NCI-H1436 (cell line): ENCODE results near the gene TYW5.

Source experiments
- DNase-seq: peaks from one replicate; lab custom pipeline; 2025; lab: John Stamatoyannopoulos, UW

Gene TYW5, protein sequence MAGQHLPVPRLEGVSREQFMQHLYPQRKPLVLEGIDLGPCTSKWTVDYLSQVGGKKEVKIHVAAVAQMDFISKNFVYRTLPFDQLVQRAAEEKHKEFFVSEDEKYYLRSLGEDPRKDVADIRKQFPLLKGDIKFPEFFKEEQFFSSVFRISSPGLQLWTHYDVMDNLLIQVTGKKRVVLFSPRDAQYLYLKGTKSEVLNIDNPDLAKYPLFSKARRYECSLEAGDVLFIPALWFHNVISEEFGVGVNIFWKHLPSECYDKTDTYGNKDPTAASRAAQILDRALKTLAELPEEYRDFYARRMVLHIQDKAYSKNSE

DNA sequence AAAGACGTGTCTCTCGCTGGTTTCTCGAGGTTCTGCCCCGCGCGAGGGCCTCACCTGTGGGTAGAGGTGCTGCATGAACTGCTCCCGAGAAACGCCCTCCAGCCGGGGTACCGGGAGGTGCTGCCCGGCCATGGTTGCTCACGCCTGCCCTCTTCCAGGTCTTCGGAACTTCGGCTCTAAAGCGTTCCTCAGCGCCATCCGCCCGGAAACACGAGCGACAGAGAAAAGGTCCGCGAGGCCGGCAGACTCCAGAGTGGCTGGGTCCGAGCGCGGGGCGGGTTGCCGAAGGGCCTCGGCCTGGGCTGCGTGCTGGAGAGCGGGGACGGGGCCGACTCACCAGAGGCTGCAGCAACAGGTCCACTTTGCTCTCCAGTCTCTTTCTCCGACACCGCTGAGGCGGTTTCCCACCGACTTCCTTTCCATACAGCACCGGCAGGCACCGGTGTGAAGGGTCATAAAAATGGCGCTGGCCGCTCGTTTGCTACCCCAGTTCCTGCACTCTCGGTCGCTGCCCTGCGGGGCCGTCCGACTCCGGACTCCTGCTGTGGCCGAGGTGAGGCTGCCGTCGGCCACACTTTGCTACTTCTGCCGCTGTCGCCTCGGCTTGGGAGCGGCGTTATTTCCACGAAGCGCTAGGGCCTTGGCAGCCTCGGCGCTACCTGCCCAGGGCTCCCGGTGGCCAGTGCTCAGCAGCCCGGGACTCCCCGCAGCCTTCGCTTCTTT, at the start of gene TYW5, which contains the start of gene MAIP1:
TSS of gene TYW5 (minus strand) at position 153 of the 723 bp plus-strand sequence. CDS start at position 132, 21 bp downstream.
TSS of gene MAIP1 (plus strand) at position 244 of the 723 bp plus-strand sequence. CDS start at position 461, 217 bp downstream.
- peak; percentile 71 for DNase-seq

DNA sequence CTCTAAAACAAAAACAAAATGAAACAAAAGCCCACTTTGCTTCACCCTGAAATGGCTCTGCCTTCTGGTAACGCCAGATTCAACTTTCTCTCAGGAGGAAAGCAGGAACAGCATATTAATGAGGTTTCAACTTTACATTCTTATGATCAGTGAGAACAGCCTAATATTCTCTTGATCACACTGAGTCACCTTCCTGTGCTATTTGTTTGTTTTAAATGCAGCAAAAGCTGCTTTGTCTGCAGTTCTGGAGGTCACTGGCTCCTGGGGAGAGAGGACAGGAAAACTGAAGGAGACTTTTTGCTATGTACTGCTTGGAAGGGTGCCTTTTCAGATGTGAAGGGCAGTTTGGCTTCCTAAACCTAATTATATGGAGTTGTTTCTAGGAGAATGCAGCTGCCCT, 48.2 kb upstream of the TYW5 start:
- DNase-seq, result no peak

DNA sequence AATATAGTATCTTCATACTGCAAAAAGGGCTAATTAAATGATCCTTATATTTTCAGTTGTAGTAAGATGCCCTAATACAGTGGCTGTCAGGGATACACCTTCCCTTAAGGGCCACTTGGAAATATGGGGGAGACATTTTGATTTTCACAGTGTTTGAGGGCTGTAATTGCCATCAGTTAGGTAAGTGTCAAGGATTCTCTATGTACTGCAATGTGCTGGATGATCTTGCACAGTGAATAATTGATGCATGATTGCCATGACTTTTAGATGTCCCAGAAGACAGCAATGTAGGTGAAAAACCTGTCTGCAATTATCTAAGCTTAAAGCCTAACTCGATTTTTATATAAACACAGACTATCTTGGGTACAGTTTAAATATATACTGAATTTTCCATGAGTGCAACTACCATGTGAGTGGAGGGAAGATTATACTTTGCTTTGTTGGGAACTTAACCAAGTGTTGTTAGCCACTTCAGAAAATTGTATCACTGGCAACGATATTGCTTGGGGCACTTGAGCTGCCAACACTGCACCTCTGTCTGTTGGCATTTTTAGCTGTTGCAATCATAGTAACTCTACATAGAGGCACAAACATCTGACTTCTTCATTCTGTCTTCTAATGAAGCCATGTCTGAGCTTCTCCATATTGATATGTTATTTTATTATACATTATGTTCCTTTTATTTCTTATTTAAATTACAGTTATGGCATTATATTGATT, 45.3 kb upstream of the TYW5 start:
- DNase-seq, result no peak

DNA sequence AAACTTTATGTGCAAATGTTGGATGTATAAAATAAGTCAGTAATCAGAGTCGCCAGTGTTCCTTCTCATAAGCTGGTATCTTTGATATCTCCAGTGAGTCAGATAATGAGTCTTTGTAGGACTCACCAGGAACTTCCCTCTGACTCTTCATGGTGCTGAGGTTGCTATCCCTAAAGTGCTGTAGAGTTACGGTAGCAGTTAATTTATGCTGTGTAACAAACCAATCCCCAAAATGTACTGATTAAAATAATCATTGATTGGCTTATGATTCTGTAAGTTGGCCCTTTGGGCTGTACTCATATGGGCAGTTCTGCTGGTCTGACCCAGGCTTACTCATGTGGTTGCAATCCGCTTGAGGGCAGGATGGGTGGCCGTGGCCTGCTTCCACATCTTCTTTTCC, 43.9 kb upstream of the TYW5 start:
- no peak for DNase-seq

DNA sequence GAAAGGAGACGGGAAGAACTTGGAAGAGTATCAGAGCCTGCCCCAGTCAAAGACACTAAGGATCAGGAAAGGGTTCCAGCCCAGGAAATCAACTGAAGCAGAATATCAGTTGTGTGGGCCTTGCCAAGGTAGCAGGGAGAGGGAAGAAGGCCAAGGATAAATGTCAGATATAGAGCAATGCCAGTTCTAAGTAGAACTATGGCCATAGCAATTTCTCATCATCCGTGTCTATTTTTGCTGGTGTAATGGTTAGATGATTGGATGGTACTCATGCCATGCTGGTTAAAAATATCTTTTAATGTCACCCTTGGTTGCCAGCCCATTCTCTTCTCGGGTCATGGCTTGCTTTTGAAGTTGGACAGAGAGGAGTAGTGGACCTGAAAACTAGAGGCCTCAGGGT, 42.0 kb upstream of the TYW5 start:
- no peak for DNase-seq

DNA sequence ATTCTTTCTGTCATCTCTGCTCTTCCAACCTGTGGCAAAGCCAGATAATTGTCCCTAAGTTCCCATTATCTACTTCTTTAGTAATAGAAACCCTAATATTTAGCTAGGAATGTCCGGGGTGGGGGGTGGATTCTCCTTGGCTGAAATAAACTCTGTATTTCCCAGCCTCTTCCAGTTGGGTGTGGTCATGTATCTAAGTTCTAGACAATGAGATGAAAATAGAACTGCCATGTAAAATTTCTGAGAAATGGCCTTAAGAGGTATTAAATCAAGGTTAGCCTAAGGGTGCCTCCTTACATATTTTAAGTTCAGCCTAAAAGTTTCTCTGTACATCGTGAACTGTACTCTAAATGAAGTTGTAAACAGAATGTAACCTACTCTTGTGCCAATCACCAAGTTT, 39.6 kb upstream of the TYW5 start:
- DNase-seq, result no peak

DNA sequence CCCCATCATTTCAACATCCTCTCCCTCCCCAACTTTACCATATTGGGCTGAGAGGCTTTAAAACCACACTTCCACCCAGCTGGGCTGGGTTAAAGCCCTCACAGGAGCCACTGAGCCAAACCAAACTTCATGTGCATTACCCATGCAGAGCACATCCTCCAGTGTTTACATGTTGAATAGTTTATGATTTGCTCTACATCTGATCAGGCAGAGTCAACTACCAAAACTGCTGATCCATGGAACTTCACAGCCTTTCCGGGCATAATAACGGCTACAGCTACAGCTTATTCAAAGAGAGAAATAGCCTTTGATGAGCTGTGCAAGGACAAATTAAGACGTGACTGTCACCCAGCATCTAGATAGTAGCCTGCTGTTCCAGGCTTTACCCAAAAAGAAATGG, 39.1 kb upstream of the TYW5 start:
- DNase-seq, result no peak

DNA sequence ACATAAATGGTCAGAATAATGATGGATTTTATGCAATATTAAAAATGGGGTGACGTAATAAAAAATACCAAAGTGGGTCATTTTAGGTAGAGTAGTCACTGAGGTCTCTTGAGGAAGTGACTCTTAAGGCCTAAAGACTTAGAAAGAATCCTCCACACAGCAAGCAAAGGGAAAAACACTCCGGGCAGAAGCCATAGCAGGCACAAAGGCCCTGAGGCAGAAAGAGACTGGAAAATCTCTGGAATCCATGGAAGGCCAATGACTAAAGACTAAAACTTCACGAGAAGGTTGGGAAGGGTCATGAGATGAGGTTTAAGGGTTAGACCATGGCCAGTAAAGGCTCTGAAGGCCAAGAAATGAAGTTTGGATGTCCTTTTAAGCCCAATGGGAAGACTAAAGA, 37.0 kb upstream of the TYW5 start:
- no peak for DNase-seq

DNA sequence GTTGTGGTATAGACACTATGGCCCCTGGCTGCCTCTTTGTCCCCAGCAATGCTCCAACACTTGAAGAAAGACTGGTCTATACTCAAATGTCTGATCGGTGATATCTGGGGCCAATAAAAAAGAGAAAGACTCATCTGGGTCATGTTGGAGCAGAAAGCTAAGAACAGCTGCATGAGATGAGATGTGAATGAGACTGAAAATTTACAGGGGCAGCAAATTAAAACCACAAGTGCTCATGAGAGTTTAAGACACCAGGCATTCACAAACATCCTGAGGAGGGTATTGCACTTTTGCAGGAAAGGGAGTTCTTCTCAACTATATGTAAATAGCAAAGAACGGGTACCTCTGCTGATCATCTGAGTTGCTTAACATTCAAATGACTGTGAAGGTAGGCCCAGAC, 36.4 kb upstream of the TYW5 start:
- no peak for DNase-seq

DNA sequence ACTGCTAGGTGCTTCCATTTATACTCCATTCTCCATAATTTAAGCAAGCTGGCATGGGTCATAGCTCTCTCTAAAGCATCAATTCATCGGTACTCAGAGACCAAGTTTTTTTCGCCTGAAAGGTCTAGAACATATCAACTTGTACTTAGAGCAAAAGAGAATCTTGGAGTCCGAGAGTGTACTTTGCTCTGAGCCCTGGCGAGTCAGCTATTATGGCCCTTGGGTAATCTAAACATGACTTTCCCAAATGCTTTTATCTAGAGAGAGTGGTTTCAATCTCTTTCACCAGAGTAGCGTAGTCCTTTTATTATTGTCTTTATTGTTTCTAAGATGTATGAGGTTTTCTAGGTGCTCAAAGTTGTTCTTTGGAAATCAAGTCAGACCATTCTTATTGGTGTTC, 34.5 kb upstream of the TYW5 start:
- no peak for DNase-seq

DNA sequence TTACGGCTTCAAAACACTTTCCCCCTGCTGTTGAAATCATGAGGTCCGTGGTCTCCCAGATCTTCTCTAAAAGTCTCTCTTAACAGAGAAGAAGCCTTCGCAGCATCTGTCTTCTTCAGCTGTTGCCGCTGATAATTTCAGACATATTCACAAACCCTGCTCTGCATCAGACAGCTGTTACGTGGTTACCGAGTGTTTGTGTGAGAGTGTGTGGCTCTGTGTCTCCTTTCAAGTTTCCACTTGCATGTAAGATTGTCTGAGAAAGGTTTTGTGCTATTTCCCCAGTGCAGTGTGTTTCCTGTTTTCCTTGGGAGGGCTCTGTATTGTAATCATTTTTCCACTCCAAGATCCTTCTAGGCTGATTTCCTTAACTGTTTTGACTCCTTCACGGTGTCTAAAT, 32.9 kb upstream of the TYW5 start:
- DNase-seq, result no peak

DNA sequence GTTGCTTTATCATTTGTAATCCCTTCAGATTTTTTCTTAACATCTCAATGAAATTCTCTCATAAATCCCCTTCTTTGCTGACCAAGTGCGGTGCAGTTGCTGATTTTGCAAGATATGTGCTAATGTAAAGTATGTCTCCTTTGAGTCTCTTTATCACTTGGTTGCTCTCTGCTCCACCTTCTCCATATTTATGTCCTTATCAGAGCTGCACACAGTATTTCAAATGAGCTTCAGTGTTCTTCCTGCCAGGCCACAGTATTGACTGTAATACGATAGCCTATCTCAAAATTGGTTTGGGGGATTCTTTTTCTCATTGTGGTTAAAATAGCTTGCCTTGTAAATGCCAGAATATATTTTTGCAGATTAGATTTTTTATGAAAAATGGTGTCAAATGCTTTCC, 32.3 kb upstream of the TYW5 start:
- DNase-seq, result no peak

DNA sequence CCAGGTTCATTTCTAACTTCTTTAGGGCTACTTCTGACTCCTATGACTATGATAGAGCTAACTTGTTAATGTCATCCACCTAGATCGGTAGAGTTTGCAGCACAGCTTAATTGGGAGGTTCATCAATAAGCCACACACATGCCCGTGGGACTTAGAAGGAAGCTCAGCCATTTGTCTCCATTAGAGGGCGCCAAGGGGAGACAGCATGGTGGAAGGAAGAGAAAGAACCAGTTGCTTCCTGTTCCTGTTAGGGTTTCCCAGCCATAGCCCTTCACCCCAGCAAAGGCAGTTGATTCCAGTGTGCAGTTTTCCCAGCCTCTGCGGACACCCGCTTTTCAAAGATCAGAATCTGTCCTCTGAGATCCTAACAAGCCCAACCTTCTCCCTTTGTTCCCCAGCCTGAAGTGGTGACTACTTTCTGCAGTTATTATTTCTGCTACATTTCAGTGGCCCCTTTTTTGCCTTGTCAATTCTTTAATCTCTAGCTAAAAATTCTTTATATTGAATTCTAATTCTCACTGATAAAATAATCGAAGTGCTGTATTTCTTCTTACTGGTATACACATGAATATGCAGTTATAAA, 30.4 kb upstream of the TYW5 start:
- DNase-seq, result peak; percentile 51

DNA sequence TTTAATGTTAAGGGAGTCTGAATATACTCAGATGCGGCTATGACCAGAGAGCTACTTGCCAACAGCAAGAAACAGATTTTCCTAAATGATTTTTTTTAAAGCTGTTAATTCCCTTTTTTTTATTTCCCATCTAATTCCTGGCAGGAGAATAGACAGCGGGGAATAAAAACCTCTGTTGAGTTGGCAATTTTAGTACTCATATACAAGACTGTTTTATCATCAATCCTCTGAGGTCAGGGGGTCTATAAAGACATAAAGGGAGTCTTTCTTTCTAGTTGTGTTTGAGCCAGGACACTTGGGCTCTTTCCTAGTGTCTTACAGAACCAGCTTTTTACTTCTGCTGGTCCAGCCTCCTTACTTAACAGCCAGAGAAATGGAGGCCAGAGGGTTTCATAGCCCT, 29.5 kb upstream of the TYW5 start:
- no peak for DNase-seq

DNA sequence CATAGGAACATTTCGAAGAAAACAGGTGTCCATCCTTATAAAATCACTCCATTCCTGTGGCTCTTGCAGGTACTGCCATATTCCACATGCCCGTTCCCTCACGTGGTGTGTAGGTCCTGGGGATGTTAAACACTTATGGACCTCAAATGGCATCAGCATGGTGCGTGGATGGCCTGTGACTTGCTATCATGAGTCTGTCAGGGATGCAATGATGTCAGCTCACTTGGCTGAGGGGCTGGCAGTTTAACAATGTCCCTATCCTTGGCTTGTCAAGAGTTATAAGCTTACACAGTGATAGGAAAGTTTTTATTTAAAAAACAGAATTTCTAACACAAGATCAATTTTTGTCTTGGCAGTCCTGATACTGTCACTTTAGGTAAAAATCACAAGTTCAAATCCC, 28.9 kb upstream of the TYW5 start:
- no peak for DNase-seq

DNA sequence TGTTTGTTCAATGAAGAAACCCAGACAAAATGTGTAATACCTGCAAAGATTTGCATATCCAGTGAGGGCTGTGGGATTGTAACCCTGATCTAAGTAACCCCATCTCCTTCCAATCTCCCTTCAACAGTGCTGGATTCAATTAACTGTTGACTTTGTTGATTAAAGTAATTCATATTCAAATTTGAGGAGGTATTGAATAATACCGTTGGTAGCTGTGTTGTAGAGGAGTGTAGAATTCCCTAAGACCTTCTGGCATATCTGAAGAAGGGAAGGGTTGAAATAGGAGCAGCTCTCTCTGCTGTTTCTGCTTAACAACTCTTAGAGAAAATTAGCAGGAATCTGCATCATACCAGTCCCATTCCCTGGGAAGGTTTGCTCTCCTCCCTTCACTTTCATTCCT, 28.2 kb upstream of the TYW5 start:
- no peak for DNase-seq

DNA sequence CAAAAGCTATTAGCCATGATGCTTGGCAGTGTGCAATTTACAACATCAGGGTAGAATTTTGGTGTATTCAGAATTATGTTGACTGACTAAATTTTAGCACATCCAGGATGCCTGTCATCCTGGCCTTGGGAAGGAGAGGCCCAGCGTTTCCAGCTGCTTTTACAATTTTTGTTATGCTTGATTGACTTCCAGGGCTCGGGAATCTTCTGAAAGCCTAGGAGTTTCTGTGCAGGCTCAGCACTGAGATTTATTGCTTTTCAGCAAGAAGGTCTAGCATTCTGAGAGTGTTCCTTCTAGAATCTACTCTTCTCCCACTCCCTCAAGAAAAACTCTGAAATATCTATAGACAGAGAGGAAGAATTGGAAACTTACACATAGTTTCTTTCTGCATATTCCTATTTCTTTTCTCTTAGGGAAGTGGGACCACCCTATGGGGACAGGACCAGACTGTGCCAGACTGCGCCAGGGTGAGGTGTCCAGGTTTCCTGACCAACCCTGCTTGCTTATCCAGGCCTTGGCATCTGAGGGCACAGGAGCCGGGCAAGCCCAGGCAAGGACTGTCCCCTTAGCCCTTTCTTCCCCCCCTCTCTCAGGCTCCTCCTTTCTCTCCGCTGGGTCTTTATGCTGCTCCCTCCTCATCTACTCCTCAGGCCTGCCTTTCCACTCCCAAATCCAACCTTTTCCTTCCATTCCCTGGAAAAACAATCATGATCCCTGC, 27.0 kb upstream of the TYW5 start:
- DNase-seq, result no peak

DNA sequence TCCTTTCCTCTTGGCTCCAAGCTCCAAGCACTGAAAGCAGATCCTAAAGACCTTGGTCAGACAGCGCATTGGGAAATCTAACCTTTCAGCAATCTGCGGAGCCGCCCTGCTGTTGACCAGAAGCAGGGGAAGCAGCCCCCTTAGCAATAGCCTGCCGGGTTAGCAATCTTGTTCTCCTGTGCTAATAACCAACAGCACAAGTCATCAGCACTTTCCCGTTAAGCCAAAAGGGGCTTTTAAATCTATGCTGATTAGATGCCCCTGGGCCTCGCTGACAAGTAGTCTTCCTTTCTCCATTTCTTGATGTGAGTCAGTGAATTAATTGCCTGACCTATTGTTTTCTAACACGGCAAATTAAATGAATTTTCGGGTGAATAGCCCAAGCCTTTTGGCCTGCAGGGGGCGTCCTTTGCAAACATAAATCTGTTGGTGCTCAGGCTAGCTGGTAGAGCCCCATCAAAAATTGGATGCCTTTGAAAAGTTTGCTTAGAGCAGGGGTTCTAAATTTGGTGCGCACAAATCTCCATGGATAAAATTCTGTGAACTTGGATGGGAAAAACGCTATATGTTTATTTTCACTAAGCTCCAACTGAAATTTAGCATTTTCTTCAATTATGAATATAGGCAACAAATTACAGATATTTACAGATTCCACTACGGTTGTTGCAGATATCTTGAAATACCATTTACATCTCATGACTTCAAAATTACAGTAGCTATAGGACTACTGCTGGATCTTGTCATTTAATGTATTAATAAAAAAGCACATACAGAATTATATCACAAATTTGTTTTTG, 24.7 kb upstream of the TYW5 start:
- peak; percentile 64 for DNase-seq

DNA sequence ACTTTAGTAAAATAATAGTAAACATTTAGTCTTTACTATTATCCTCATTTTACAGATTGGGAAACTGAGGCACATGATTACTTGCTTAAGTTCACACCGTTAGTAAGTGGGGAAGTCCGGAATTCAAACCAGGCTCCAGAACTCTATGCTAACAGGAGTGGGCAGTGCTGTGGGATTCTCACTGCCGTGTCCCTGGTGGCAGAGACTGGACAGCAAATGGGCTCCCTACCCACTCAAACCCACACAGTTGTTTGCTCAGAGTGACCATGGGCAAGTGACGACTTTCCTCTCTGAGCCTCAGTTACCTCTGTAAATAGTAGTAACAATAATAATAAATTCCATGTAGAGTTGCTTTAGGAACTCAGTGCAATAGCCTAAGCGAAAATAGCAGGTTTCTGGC, 24.1 kb upstream of the TYW5 start:
- DNase-seq, result no peak

DNA sequence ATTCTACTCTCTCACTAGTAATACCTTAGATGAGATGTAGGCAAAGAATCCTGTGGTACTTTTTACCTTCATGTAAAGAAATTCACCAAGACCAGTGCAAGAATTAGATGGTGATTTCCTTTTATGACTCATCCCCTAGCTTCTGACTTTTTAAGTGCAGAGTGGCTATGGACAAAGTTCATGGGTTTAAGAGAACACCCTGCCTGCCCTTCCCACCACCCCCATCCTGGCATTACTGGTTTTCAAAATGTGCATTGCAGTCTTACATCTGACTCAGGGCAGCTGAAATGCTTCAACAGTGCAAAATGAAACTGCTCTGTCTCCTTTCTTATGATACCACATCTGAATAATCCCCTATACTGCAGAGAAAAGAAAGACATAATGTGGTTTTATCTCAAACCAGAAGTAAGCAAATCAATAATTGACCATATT, 22.7 kb upstream of the TYW5 start:
- no peak for DNase-seq

DNA sequence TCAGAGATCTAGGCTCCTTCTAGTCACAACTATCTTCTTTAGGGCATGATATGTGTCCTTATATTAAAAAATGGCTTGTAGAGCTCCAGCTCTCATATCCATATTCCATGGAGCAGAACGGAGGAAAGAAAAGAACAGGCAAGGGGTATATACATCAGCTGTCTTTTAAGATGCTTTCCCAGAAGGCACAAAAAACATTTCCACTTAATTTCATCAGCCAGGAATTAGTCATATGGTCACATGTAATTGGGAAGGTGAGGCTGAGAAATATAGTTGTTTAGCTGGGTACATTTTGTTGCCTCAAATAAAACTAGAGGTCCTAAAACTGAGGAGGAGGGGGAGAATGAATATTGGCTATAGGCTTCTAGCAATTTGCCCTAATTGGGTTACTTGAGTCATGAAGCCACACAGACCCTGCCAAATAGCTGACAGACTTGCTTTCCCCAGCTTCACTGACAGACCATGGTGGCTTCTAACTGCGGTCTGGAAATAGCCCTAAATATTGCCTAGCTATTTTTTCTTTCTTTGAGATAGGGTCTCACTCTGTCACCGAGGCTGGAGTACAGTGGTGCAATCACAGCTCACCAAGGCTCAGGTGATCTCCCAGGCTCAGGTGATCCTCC, 20.1 kb upstream of the TYW5 start:
- DNase-seq, result no peak
